ENCODE data around the gene PRKAG3.

Gene PRKAG3

DNA sequence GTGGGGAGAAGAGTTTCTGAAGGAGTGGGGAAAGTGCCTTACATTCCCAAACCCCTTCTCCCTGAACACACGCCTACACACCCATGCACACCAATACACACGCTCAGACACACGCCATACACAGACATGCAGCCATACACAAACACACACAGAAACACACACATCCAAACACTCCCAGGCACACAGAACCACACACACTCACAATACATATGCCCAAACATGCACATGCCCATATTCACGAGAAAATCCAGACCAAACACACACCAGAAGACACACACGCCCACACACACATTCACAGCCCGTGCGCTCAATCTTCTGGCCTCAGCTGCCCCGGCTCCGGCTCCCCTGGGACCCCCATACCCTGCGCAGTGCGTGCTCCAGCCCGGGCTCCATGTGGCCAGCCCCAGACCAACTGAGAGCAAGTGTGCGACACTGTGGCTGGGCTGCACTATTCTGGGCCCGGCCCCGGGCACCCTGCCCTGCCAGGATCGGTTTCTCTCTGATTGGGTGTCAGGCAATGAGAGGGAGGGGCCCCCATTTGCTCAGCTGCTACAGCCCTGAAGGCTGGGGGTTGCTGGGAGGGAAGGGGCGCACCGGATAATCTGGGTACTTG, at the start of gene PRKAG3:
Gene PRKAG3, minus strand, starts transcription at position 426 of the 613 bp plus-strand sequence.
- no peak for DNase-seq

DNA sequence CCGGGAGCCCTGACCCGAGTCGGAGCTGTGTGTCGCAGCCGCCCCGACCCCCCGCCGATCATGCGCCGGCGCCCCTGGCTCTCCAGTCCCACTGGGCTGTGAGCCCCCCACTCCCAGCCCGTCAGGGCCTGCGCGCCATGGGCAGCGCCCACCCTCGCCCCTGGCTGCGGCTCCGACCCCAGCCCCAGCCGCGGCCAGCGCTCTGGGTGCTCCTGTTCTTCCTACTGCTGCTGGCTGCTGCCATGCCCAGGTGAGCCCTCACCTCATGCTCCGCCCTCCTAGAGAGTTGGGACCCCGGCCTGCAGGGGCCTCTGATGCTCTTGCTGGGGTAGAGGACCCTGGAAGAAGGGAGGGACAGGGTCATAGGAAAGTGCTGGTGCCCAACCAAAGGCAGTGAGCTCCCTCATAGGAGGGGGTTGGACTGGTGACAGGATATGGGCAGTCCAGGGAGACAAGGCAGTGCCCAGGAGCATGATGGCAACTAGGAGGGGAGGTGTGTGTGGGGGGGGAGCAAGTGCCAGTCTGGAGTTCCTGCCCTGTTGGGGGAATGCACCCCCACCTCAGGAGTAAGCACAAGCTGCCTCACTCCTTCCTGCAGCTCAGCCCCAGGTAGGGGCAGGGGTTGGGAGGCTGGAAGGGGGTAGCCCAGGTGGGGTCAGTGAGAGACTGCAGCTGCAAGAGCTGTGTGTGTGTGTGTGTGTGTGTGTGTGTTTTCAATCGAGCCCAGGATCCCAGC, 49.4 kb upstream of the PRKAG3 start:
- DNase-seq, result no peak

DNA sequence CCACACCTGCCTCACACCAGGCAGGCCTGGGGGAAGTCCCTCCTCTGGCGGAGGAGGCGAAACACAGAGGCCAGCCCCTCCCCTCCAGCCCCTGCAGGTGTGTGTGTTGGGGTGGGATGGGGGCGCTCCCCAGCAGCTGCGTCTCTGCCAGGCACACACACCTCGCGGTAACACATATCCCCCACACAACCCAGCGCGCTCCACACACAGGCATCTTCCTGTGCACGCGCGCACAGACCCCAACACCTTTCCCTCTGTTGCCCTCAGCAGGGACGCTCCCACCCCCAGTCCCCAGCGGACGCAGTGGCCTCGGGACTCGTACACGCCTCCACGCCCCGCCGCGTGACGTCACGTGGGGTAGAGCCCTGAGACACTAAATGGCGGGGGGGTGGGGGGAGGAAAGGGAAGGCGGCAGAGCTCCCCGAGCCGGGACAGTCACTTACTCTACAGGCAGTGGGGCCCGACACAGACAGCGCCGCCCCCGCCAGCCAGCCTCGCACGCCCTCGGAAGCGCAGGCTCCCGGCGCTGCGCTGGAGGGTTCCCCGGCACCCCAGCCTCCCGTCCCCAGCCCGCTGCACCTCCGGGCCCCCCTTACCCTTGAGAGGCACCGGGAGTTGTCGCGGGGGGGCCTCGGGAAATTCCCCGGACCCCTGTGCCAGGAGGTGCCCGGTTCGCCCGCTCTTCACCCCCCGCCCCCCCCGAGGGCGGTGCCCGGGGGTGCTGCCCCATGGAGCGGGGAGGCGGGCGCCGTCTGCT, 48.7 kb upstream of the PRKAG3 start, which contains the start of gene WNT10A:
Gene WNT10A, plus strand, starts transcription at position 751 of the 757 bp plus-strand sequence. CDS start 144 bp downstream, outside the sequence.
- DNase-seq, result no peak

DNA sequence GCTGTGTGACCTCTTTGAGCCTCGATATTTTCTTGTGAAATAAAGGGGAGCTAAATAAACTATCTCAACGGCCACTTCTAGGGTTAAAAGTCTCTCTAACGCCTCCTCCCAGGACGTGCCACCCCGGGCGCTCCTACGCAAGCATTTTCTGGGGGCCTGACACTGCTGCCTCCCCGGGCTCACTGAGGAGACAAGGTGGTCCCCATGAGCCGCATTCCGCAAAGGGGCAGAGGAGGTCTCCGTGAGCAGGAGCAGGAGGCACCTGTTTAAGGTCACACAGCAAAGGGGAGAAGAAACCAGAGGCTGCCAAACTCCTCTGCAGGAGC, 48.1 kb upstream of the PRKAG3 start:
- no peak for DNase-seq

DNA sequence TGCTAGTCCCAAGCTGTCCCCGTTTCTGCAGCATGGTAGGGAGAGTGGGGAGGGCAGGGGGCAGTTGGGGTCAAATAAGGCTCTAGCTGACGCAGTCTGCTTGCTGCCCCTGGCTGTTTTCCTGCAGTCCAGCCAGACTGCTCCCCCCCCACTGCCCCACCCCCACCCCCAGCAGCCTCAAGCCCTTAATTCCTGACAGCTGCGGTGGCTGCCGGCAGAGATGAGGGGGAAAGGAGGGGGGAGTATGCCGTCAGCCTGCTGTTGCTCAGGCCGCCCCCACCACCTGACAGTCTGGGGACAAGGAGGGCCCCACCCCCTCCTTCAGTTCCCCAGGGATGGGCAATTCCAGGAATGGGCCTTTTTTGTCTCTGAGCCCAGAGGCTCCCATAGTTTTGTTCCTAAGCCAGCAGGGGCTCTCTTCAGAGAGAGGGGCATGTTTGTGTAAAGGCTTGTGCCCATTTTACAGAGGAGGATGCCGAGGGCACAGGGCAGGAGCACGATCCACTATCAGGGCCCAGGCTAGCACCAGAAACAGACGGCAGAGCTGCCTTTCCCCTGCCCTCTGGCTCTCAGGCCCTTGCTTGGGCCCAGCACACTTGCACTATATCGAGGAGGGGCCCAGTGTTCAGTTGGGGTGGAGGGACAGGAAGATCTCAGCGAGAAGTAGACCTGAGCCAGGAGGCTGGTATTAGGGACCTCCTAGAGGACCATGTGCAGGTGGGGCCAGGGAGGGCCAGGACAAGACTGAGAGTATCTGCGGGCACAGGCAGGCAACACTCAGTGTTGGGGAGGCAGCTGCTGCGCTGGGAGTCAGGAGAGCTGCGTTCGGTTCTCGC, 47.5 kb upstream of the PRKAG3 start:
- DNase-seq, result no peak

DNA sequence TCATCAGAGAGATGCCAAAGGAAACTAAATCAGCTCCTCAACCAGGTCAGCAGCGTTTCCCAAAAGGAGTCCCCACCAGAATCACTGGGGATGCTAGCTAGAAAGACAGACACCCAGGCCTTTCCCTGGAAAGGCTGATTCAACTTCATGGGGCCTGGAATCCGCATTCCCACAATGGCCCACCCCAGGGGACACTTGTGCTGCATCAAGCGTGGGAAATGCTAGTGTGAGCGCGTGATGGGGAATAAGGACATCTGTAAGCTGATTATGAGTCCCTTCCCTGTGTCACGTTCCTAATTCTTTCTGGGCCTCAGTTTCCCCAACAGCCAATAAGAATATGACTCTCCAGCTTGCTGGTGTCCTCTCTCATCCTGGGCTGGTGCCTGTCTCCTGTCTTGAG, 46.9 kb upstream of the PRKAG3 start:
- DNase-seq, result no peak

DNA sequence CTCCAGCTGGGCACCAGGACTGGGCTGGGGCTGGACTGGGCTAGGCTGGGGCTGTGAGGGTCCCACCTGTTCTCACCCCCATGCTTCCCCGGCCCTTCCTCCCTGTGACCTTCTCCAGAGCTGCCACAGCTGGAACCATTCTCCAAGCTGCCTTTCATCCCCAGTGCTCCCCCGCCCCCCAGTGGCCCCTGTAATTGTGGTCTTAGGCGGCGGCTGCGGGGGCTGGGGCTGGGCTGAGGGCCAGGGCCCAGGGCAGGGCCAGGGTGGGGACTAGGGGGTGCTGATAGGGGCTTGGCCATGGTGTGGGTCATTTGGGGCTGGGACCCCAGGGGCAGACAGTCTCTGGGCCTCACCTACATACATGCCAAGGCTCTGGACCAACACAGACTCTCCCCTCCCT, 46.3 kb upstream of the PRKAG3 start:
- no peak for DNase-seq

DNA sequence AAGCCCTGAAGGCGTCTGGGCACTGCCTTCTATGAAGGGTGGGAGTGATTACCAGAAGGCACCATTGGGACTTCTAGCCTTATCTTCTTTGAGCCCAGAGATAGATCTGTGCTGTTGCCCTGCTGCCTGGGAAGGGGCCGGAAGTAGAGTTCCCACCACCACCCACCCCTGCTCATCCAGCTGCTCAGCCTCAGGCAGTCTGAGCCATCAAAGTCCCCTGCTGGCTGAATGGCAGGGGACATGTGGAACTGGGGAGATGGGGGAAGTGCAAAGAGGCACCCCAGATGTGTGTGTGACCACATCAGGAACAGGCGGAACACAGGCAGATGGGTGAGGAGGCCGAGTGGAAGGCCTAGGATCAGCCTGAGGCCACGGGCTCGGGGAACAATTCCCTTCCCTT, 45.7 kb upstream of the PRKAG3 start:
- DNase-seq, result no peak

DNA sequence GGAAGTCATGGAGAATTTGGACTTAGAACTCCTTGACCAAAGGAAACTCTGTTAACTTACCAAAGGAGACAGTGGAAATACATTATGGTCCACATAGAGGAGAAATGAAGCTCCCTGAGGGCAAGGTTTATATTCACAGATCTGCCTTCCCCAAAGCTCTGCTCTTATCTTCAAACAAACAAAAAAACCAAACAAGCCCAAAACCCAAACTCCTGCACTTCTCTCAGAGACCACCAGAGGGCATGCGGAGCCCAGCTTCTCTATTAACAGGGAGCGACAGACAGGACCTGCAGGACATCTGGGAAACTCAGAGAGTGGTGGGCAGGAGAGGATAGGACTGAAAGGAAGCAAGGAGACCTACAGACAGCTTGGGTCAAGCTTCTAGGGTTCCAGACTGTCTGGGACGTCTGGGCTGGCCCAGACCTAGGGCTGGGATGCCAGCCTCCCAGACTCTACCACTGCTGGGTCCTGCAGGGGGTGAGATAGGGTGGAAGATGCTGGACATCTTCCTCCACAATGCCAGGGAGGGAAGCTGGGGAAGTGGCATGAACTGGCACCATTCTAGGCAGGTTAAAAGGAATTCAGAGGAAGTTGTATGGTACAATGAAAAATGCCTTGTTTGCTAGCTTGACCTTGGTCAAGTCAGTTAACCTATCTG, 45.1 kb upstream of the PRKAG3 start:
- DNase-seq, result peak; percentile 64

DNA sequence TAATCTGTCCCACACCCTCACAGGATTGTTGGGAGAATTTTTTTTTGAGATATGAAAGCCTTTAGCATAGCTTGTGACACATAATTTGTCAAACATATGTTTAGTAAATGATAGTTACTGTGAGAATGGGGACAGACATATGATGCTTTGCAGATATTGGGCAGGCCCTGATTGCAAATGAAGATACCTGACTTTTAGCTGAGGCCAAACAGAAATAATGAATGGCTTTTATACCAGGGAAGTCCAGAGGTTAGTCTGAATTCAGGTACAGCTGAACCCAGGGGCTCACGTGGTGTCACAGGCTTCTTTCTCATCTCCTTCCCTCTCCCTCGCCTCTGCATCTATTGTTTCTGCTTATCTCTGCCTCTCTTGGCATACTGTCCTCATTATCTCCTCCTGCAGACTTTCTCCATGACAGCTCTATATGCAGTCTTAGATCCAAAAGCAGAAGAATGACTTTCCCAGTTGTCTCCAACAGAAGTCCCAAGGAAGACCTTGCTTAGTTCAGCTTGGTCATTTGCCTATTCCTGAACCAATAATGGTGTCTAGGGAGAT, 44.2 kb upstream of the PRKAG3 start:
- no peak for DNase-seq

DNA sequence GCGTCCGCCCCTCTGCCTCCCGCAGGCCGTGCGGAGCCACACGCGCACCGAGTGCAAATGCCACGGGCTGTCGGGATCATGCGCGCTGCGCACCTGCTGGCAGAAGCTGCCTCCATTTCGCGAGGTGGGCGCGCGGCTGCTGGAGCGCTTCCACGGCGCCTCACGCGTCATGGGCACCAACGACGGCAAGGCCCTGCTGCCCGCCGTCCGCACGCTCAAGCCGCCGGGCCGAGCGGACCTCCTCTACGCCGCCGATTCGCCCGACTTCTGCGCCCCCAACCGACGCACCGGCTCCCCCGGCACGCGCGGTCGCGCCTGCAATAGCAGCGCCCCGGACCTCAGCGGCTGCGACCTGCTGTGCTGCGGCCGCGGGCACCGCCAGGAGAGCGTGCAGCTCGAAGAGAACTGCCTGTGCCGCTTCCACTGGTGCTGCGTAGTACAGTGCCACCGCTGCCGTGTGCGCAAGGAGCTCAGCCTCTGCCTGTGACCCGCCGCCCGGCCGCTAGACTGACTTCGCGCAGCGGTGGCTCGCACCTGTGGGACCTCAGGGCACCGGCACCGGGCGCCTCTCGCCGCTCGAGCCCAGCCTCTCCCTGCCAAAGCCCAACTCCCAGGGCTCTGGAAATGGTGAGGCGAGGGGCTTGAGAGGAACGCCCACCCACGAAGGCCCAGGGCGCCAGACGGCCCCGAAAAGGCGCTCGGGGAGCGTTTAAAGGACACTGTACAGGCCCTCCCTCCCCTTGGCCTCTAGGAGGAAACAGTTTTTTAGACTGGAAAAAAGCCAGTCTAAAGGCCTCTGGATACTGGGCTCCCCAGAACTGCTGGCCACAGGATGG, 42.0 kb upstream of the PRKAG3 start:
- no peak for DNase-seq

DNA sequence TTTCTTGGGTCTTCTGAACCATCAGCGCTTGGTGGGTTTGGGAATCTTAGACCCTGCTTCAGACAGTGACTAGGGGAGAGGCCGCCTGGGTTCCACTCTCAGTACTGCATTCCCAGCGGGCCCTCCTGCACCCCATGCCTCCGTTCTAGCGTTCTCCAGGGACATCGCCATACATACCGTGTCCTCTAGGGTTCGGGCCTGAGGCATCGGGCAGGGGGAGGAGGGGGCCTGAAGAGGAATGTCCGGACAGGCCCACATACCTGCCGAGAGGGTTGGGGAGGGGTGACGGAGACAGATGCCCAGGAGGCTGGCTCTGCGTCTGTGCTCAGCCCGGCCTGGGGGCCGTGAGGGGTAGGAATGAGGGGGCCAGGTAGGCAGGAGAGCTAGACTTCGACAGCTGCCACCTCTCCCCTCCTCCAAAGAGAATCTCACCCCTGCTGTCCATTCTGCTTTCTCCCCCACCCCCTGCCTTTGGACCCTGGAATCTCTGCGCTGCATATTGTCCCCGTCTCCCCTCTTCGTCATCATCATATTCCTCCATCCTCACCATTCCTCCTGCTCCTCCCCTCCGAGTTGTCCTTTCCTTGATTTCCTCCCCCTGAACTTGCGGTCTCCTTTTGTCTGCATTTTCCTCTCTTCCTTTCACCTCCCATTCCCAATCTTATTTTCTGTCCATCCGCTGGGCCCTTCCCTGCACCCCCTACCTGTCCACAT, 41.2 kb upstream of the PRKAG3 start:
- DNase-seq, result no peak

DNA sequence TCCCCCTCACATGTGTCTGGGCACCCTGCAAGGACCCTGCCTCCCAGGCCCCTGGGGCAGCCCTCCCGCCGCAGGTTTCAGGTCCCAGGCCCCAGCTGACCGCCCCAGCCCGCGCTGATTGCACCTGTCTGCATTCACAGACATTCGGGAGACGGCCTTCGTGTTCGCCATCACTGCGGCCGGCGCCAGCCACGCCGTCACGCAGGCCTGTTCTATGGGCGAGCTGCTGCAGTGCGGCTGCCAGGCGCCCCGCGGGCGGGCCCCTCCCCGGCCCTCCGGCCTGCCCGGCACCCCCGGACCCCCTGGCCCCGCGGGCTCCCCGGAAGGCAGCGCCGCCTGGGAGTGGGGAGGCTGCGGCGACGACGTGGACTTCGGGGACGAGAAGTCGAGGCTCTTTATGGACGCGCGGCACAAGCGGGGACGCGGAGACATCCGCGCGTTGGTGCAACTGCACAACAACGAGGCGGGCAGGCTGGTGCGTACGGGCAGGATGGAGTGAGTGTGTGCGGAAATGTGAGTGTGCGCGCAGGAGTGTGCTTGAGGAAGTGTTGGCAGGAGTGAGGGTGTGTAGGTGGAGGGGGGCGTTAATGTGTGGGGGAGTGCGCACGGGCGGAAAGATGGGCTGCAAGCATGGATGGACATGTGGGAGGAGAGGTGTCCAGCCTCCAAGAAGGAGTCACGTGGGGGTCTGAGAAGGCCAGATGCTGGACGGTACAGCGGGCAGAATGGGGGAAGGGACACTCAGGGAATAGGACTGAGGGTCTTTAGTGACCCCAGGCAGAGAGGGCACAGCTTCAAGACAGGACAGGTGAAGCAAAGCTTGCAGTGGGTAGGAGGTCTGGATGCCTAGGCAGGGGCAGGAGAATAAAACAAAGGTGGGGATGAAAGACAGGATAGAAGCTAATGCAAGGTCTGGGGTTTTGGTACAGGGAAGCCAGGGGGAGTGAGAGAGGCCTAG, 40.0 kb upstream of the PRKAG3 start:
- no peak for DNase-seq

DNA sequence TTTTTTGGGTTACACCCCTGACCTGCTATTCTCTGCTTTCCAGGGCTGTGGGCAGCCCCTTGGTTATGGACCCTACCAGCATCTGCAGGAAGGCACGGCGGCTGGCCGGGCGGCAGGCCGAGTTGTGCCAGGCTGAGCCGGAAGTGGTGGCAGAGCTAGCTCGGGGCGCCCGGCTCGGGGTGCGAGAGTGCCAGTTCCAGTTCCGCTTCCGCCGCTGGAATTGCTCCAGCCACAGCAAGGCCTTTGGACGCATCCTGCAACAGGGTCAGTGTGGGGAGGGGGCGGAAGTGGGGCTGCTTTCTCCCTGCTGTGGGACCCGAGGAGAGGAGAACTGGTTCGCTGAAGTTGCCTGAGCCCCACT, 39.4 kb upstream of the PRKAG3 start:
- DNase-seq, result no peak

DNA sequence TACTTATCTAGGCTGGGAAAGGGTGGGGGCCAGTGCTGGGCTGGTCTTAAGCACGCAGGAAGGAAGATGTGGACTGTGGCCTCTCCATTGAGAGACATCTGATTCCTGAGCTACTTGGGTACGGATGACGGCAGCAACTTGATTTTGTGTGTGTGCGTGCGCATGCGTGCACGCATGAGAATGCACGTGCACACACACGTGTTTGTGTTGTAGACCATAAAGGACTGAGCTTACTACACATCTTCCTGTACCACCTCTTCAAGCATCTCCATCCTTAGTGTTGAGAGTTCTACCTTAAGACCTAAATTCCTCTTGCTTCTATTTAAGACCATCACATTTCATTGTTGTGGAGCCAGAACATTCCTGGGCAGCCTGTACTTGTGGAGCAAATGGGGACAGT, 37.5 kb upstream of the PRKAG3 start:
- no peak for DNase-seq

DNA sequence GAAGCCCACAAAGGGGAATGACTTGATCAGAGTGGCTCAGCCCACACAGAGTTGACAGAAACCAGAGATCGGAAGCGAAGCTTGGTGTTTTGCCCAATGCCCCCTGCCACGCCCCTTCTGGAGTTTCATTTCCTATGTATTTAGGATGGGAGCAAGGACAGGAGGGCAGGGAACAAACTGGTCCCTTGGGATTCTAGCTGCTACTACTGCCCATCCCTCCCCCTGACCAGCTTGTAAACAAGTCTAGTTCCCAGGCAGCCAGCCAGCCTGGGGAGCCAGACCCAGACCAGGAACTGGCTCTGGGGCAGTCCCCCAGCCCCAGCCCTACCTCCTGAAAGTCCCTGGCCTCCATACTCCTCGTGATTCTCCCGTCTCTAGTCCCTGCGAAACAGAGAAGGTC, 36.3 kb upstream of the PRKAG3 start:
- DNase-seq, result no peak

DNA sequence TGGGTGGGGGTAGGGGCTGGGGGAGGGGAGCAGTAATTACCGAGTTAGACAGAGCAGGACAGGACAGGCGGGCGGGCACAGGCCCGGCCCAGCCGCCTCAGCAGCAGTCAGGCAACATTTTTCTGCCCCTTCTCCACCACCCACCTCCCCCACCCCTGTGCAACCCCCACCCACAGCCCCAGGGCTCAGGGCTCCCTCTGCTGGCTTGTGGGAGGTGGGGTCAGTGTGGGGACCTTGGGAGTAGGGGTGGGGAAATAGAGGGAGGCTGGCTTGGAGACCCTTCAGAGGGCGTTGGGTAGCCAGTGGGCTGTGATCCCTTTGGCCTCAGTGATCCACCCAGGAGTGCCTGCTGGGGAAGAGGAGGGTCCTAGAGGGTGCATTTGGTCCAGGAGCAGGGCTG, 34.4 kb upstream of the PRKAG3 start:
- DNase-seq, result no peak

DNA sequence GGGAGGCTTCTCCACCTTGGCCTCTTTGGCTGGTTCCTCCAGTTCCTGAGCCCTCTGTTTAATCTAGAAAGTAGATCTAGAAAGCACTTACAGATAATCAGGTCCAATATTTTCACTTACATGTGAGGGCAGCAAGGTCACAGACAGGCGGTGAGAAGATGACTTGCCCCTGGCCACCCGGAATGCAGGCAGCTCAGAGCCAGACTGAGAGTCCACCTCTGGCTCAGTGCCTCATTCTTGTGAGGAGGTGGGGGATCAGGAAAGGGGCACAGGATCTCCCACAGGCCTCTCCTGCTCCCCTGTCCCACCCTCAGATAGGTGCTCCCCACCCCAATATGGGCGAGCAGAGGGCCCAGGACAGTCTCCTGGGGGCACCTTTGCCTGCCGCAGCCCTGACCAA, 33.8 kb upstream of the PRKAG3 start:
- no peak for DNase-seq

DNA sequence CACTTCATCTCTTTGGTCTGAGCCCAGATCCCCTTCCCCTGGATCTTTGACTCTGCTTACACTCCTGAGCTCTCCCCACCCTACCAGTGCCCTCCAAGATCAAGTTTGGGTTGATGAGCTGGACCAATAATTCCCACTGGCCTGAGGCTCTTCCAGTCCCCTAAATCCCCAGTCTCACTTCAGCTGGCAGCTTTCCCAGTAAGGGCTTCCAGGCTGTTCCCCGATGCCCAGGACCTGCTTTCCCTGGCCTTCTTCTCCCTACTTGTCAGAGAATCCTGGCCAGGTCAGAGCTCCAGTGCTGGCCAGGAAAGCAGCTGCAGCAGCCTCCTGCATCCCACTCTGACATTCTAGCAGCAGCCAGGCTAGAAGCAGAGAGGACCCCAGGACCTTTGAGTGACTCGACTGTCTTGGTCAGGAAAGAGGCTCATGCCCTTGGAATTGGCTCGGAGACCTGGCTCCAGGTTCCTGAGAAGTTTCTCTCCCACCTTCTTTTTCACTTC, 31.5 kb upstream of the PRKAG3 start:
- no peak for DNase-seq

All from EL (cell line).